Endodermal cell (in vitro differentiated cells): ENCODE data around the gene CCDC51. TPM values are rescaled to one million over a fixed set of nuclear protein-coding genes. Genes with fewer than 3 reads are reported as not detected.
A peak's percentile ranks its signal among the peaks of the same experiment; 100 is the strongest.

Experiments used
- DNase-seq: peaks from one replicate; pipeline ENCODE4 v3.0.0-alpha.2; 2017
- H3K27ac ChIP-seq: 2 replicates; pipeline ENCODE4 v1.5.1; 2013; ENCODE audit warnings: mild to moderate bottlenecking, low read depth, low read length, moderate library complexity
- H3K27me3 ChIP-seq: 2 replicates; pipeline ENCODE4 v1.6.1; 2013; ENCODE audit warnings: mild to moderate bottlenecking, low read length, moderate library complexity; ENCODE audit not compliant: insufficient read depth, control insufficient read depth, poor library complexity, severe bottlenecking
- H3K36me3 ChIP-seq: 2 replicates; pipeline ENCODE4 v1.7.0; 2013; ENCODE audit warnings: mild to moderate bottlenecking, low read length, moderate library complexity; ENCODE audit not compliant: control insufficient read depth, insufficient read depth
- H3K4me1 ChIP-seq: one replicate; pipeline ENCODE4 v1.7.0; 2013; ENCODE audit warnings: low read length; ENCODE audit not compliant: control insufficient read depth, insufficient read depth
- H3K4me3 ChIP-seq: 2 replicates; pipeline ENCODE4 v1.5.1; 2013; ENCODE audit warnings: mild to moderate bottlenecking, low read length, moderate library complexity
- H3K9ac ChIP-seq: 2 replicates; pipeline ENCODE4 v1.6.1; 2013; ENCODE audit warnings: mild to moderate bottlenecking, low read length, moderate library complexity; ENCODE audit not compliant: poor library complexity, severe bottlenecking; ENCODE audit errors: extremely low read depth
- H3K9me3 ChIP-seq: 2 replicates; pipeline ENCODE4 v1.6.1; 2013; ENCODE audit warnings: mild to moderate bottlenecking, low read length, moderate library complexity; ENCODE audit not compliant: control insufficient read depth
- H3K27ac Mint-ChIP-seq: 2 replicates; pipeline ENCODE4 v1.8.0; 2020; ENCODE audit warnings: mixed read lengths
- H3K27me3 Mint-ChIP-seq: 2 replicates; pipeline ENCODE4 v1.8.0; 2021; ENCODE audit warnings: mild to moderate bottlenecking, mixed read lengths; ENCODE audit not compliant: insufficient read depth
- H3K36me3 Mint-ChIP-seq: 2 replicates; pipeline ENCODE4 v1.8.0; 2020; ENCODE audit warnings: low read depth, mixed read lengths
- H3K4me1 Mint-ChIP-seq: 2 replicates; pipeline ENCODE4 v1.8.0; 2020; ENCODE audit warnings: mixed read lengths
- H3K4me3 Mint-ChIP-seq: 2 replicates; pipeline ENCODE4 v1.8.0; 2020; ENCODE audit warnings: mild to moderate bottlenecking, moderate library complexity, mixed read lengths
- H3K9me3 Mint-ChIP-seq: 2 replicates; pipeline ENCODE4 v1.8.0; 2020; ENCODE audit warnings: mild to moderate bottlenecking, mixed read lengths
- CTCF ChIP-seq: fragments of 200-600 bp; sonication (generic); conservative IDR thresholded peaks from 2 replicates; pipeline ENCODE4 v1.5.0; 2021; ENCODE audit warnings: antibody characterized with exemption, mild to moderate bottlenecking
- WGBS, 2 experiments: methylation state at CpG; one replicate each; pipeline versions ENCODE4 v1.1.5 to v1.1.7; 2013; ENCODE audit warnings: missing lambda C conversion rate in 2 of 2, mixed read lengths in 1 of 2; ENCODE audit not compliant: insufficient coverage in 1 of 2, insufficient read length in 1 of 2; 5-methylcytosine and 5-hydroxymethylcytosine counted together
- total RNA-seq, 2 donors: library from RNA; stranded (reverse); fragmentation: NEBNext Ultra II Directional in 1 of 2; extraction: Animal tissue kit (Norgen Biotek cat#: 25700) in 1 of 2; gene quantifications; 2 replicates in 1 of 2; 3 replicates in 1 of 2; pipeline ENCODE4 v1.2.1, GENCODE V29; 2021

Gene CCDC51
- total RNA-seq, 2 donors from 2014 or later = 14.5 to 14.6 TPM

GRCh38 chr3:48434591-48435222 is 5.2 kb downstream of the CCDC51 start:
- 92 to 93% methylated on average over 10 to 15 of the region's 15 CpGs for WGBS, 2 experiments
- Histone ChIP-seq H3K4me1 (peaks cover 6% of the 10 kb centered on the region), H3K4me3 (no peak overlapping the region), H3K36me3 (peaks cover 34% of the 10 kb centered on the region), H3K27me3 (no peaks in the 10 kb centered on the region), H3K9ac (no peak overlapping the region), H3K27ac (no peak overlapping the region), H3K9me3 (no peaks in the 10 kb centered on the region)
- DNase-seq = no peak
- H3K9me3 Mint-ChIP-seq = no peaks in the 10 kb centered on the region
- no peaks in the 10 kb centered on the region for H3K27me3 Mint-ChIP-seq
- no peak for TF ChIP-seq CTCF
- H3K4me3 Mint-ChIP-seq = no peak overlapping the region
- H3K4me1 Mint-ChIP-seq = peaks cover 12% of the 10 kb centered on the region
- H3K36me3 Mint-ChIP-seq = peaks cover 30% of the 10 kb centered on the region
- H3K27ac Mint-ChIP-seq = no peak overlapping the region

GRCh38 chr3:48433472-48434118 is 6.3 kb downstream of the CCDC51 start:
- Histone ChIP-seq H3K27me3 (no peaks in the 10 kb centered on the region), H3K4me3 (no peak overlapping the region), H3K27ac (peak overlapping the region; percentile 24), H3K9ac (no peak overlapping the region), H3K4me1 (peaks cover 6% of the 10 kb centered on the region), H3K36me3 (peaks cover 34% of the 10 kb centered on the region), H3K9me3 (no peaks in the 10 kb centered on the region)
- no peak for DNase-seq
- no peak for TF ChIP-seq CTCF
- Mint-ChIP-seq H3K4me1 (peaks cover 12% of the 10 kb centered on the region), H3K4me3 (no peak overlapping the region), H3K9me3 (no peaks in the 10 kb centered on the region), H3K27ac (peak overlapping the region; percentile 82), H3K36me3 (peaks cover 30% of the 10 kb centered on the region), H3K27me3 (no peaks in the 10 kb centered on the region)
- 92 to 94% methylated on average over 6 to 12 of the region's 12 CpGs for WGBS, 2 experiments

- Histone ChIP-seq H3K4me3 (no peak overlapping the region), H3K4me1 (peaks cover 11% of the 10 kb centered on the region), H3K9ac (no peak overlapping the region), H3K27ac (no peak overlapping the region), H3K9me3 (no peaks in the 10 kb centered on the region), H3K36me3 (peaks cover 34% of the 10 kb centered on the region), H3K27me3 (no peaks in the 10 kb centered on the region)
- H3K27me3 Mint-ChIP-seq = no peaks in the 10 kb centered on the region
- H3K4me3 Mint-ChIP-seq = no peak overlapping the region
- peaks cover 30% of the 10 kb centered on the region for H3K36me3 Mint-ChIP-seq
- peak; percentile 91 for DNase-seq
- H3K4me1 Mint-ChIP-seq = peaks cover 21% of the 10 kb centered on the region
- H3K9me3 Mint-ChIP-seq = no peaks in the 10 kb centered on the region
- peak overlapping the region; percentile 82 for H3K27ac Mint-ChIP-seq
- peak; percentile 67 for TF ChIP-seq CTCF
- WGBS, 2 experiments = 83 to 91% methylated on average over 16 of the region's 16 CpGs
Measured at GRCh38 chr3:48432411-48433371, 7.2 kb downstream of the CCDC51 start.
